H1 (cell line): ENCODE measurements around the gene ZNRF3. TPM values are rescaled to one million over a fixed set of nuclear protein-coding genes. Genes with fewer than 3 reads are reported as not detected.

Experiments used
- CTCF ChIA-PET: fragments of 300-600 bp; sonication (Branson Sonifier 250); formaldehyde crosslinking; loops from one replicate; lab custom pipeline; 2021; ENCODE audit not compliant: partially characterized antibody; lab: Charles Lee
- POLR2A ChIA-PET: fragments of 300-600 bp; sonication (Branson Sonifier 250); formaldehyde crosslinking; loops from one replicate; lab custom pipeline; 2021; ENCODE audit warnings: inconsistent platforms; ENCODE audit not compliant: partially characterized antibody; lab: Charles Lee
- DNase-seq, 2 experiments: peaks; one replicate each; pipeline versions ENCODE4 v3.0.0 to v3.0.0-alpha.2; 2010 to 2022; ENCODE audit warnings: low spot score in 2 of 2, low read depth in 1 of 2, mixed read lengths in 1 of 2
- FAIRE-seq: peaks from 2 replicates; lab custom pipeline; 2011; peaks lifted over from hg19 to GRCh38; lab: Jason Lieb, UNC
- H2AFZ ChIP-seq: 2 replicates; pipeline ENCODE4 v1.8.1; 2012; ENCODE audit warnings: low read length, inconsistent platforms
- H2AK5ac ChIP-seq: 2 replicates; pipeline ENCODE4 v1.6.1; 2013; ENCODE audit warnings: low read depth, low read length
- H2BK120ac ChIP-seq: replicated peaks from 2 replicates; pipeline ENCODE3; 2013; ENCODE audit warnings: low read depth, low read length, inconsistent platforms
- H2BK12ac ChIP-seq: 2 replicates; pipeline ENCODE4 v1.6.1; 2013; ENCODE audit warnings: low read depth, low read length
- H2BK15ac ChIP-seq: 2 replicates; pipeline ENCODE4 v1.6.1; 2013; ENCODE audit warnings: low read length
- H2BK20ac ChIP-seq: 2 replicates; pipeline ENCODE4 v1.6.1; 2013; ENCODE audit warnings: low read length
- H2BK5ac ChIP-seq: 2 replicates; pipeline ENCODE4 v1.6.1; 2013; ENCODE audit warnings: low read depth, low read length
- H3K14ac ChIP-seq: 2 replicates; pipeline ENCODE4 v1.6.1; 2013; ENCODE audit warnings: inconsistent platforms; ENCODE audit not compliant: insufficient read length
- H3K18ac ChIP-seq: 2 replicates; pipeline ENCODE4 v1.6.1; 2013; ENCODE audit warnings: low read length; ENCODE audit errors: extremely low read depth
- H3K23ac ChIP-seq: 2 replicates; pipeline ENCODE4 v1.6.1; 2013; ENCODE audit warnings: inconsistent platforms; ENCODE audit not compliant: insufficient read length
- H3K23me2 ChIP-seq: 2 replicates; pipeline ENCODE4 v1.6.1; 2013; ENCODE audit warnings: low read depth, low read length
- H3K27ac ChIP-seq: 2 replicates; pipeline ENCODE4 v1.6.1; 2011; ENCODE audit warnings: low read depth, low read length, inconsistent platforms
- H3K27me3 ChIP-seq, 4 experiments: replicated peaks in 1 of 4; 1 replicate in 1 of 4; 2 replicates in 3 of 4; pipeline versions ENCODE4 v1.6.1 to v1.8.1; 2011 to 2013; ENCODE audit warnings: low read length in 3 of 4, mild to moderate bottlenecking in 3 of 4, inconsistent platforms in 2 of 4, mixed read lengths in 2 of 4, moderate library complexity in 1 of 4; ENCODE audit not compliant: control insufficient read depth in 3 of 4, insufficient read depth in 3 of 4; ENCODE audit errors: extremely low read depth in 1 of 4
- H3K36me3 ChIP-seq, 4 experiments: 2 replicates each; pipeline versions ENCODE4 v1.6.1 to v1.8.1; 2011 to 2013; ENCODE audit warnings: mild to moderate bottlenecking in 4 of 4, low read length in 3 of 4, moderate library complexity in 2 of 4, control low read depth in 1 of 4, inconsistent platforms in 1 of 4; ENCODE audit not compliant: insufficient read depth in 4 of 4, control insufficient read depth in 2 of 4
- H3K4ac ChIP-seq: replicated peaks from 2 replicates; pipeline ENCODE3; 2013; ENCODE audit warnings: low read length, low read depth, mixed read lengths, inconsistent platforms; ENCODE audit not compliant: insufficient read length
- H3K4me1 ChIP-seq, 4 experiments: replicated peaks in 1 of 4; 1 replicate in 1 of 4; 2 replicates in 3 of 4; pipeline versions ENCODE4 v1.6.1 to v1.8.1; 2011 to 2013; ENCODE audit warnings: low read length in 3 of 4, inconsistent platforms in 2 of 4, mixed read lengths in 1 of 4; ENCODE audit not compliant: insufficient read depth in 4 of 4, control insufficient read depth in 3 of 4
- H3K4me2 ChIP-seq, 2 experiments: 2 replicates each; pipeline versions ENCODE4 v1.6.1 to v1.8.1; 2011 to 2013; ENCODE audit warnings: low read depth in 2 of 2, low read length in 2 of 2, control low read depth in 1 of 2, inconsistent platforms in 1 of 2, mild to moderate bottlenecking in 1 of 2; ENCODE audit not compliant: insufficient read depth in 1 of 2
- H3K4me3 ChIP-seq, 4 experiments: fragments of 200-600, 300-600 bp in 1 of 4; sonication (generic), shearing (Covaris generic), sonication (Bioruptor Twin) in 1 of 4; 2 replicates each; pipeline versions ENCODE4 v1.5.1 to v1.8.1; 2011 to 2016; ENCODE audit warnings: low read length in 4 of 4, low read depth in 3 of 4, control low read depth in 2 of 4, inconsistent platforms in 2 of 4, mild to moderate bottlenecking in 2 of 4, mixed read lengths in 1 of 4, moderate library complexity in 1 of 4; ENCODE audit not compliant: insufficient read depth in 2 of 4; ENCODE audit errors: extremely low read depth in 1 of 4
- H3K56ac ChIP-seq: replicated peaks from 2 replicates; pipeline ENCODE3; 2013; ENCODE audit warnings: low read depth, mild to moderate bottlenecking, mixed read lengths, low read length, inconsistent platforms; ENCODE audit not compliant: insufficient read length
- H3K79me1 ChIP-seq: 2 replicates; pipeline ENCODE4 v1.6.1; 2013; ENCODE audit warnings: low read depth, low read length, control low read depth
- H3K79me2 ChIP-seq, 2 experiments: 2 replicates each; pipeline versions ENCODE4 v1.6.1 to v1.8.1; 2012 to 2013; ENCODE audit warnings: low read length in 2 of 2, mild to moderate bottlenecking in 2 of 2, inconsistent platforms in 1 of 2; ENCODE audit not compliant: insufficient read depth in 2 of 2, control insufficient read depth in 1 of 2
- H3K9ac ChIP-seq, 4 experiments: replicated peaks in 1 of 4; 1 replicate in 1 of 4; 2 replicates in 3 of 4; pipeline versions ENCODE4 v1.6.1 to v1.8.1; 2011 to 2013; ENCODE audit warnings: low read depth in 3 of 4, low read length in 3 of 4, control low read depth in 2 of 4, mild to moderate bottlenecking in 2 of 4, moderate library complexity in 2 of 4, inconsistent platforms in 1 of 4; ENCODE audit errors: extremely low read depth in 1 of 4
- H3K9me3 ChIP-seq, 2 experiments: 2 replicates each; pipeline versions ENCODE4 v1.6.1 to v1.8.1; 2012 to 2013; ENCODE audit warnings: mild to moderate bottlenecking in 2 of 2, moderate library complexity in 2 of 2, control low read depth in 1 of 2, inconsistent platforms in 1 of 2, low read depth in 1 of 2, low read length in 1 of 2, mixed read lengths in 1 of 2; ENCODE audit not compliant: insufficient read depth in 2 of 2
- H4K20me1 ChIP-seq, 2 experiments: replicated peaks in 1 of 2; 2 replicates each; pipeline versions ENCODE3 to v1.8.1; 2011 to 2013; ENCODE audit warnings: inconsistent platforms in 2 of 2, low read length in 2 of 2, mild to moderate bottlenecking in 1 of 2; ENCODE audit not compliant: insufficient read depth in 2 of 2, control insufficient read depth in 1 of 2
- H4K5ac ChIP-seq: 2 replicates; pipeline ENCODE4 v1.6.1; 2013; ENCODE audit warnings: low read length, low read depth, mixed read lengths, inconsistent platforms; ENCODE audit not compliant: insufficient read length
- H4K8ac ChIP-seq: 2 replicates; pipeline ENCODE4 v1.8.0; 2013; ENCODE audit warnings: mild to moderate bottlenecking, moderate library complexity, low read length, inconsistent platforms; ENCODE audit not compliant: insufficient read depth; ENCODE audit errors: extremely low read depth
- H4K91ac ChIP-seq: replicated peaks from 2 replicates; pipeline ENCODE3; 2013; ENCODE audit warnings: low read length, mixed read lengths, inconsistent platforms; ENCODE audit not compliant: insufficient read length
- ATF3 ChIP-seq: IDR thresholded peaks from 2 replicates; pipeline ENCODE4 v1.6.1; 2011; ENCODE audit warnings: low read depth, mild to moderate bottlenecking, low read length; ENCODE audit not compliant: insufficient read depth
- CTBP2 ChIP-seq: IDR thresholded peaks from 2 replicates; pipeline ENCODE4 v1.7.0; 2011; ENCODE audit warnings: borderline replicate concordance, mild to moderate bottlenecking, moderate library complexity, mixed read lengths, low read length; ENCODE audit not compliant: insufficient read depth, insufficient read length
- MAFK ChIP-seq: IDR thresholded peaks from 2 replicates; pipeline ENCODE4 v1.6.1; 2012; ENCODE audit warnings: low read depth, mild to moderate bottlenecking, improper control_type of control experiment, low read length
- POLR2AphosphoS5 ChIP-seq: IDR thresholded peaks from 2 replicates; pipeline ENCODE4 v1.6.1; 2011; ENCODE audit warnings: low read depth, low read length
- SAP30 ChIP-seq: fragments of 300-600 bp; sonication (generic); IDR thresholded peaks from 2 replicates; pipeline ENCODE4 v1.7.1; 2012; ENCODE audit warnings: low read length, moderate library complexity, mild to moderate bottlenecking, inconsistent platforms; ENCODE audit not compliant: insufficient read depth, insufficient replicate concordance
- SIRT6 ChIP-seq: IDR thresholded peaks from one replicate; pipeline ENCODE4 v1.7.1; 2012; ENCODE audit warnings: low read length, inconsistent platforms
- SP4 ChIP-seq: IDR thresholded peaks from 2 replicates; pipeline ENCODE4 v1.6.1; 2012; ENCODE audit warnings: low read length, inconsistent platforms
- WGBS, 2 experiments: shearing (Covaris generic) in 1 of 2; methylation state at CpG; one replicate each; pipeline versions ENCODE4 v1.1.6 to v1.1.7; 2013 to 2015; ENCODE audit warnings: low lambda C conversion rate in 2 of 2, mixed read lengths in 2 of 2, inconsistent platforms in 1 of 2, low coverage in 1 of 2, missing lambda C conversion rate in 1 of 2; ENCODE audit not compliant: insufficient replicate concordance in 2 of 2, insufficient coverage in 1 of 2, insufficient read length in 1 of 2; ENCODE audit errors: extremely low coverage in 1 of 2, missing lambda C conversion rate in 1 of 2; 5-methylcytosine and 5-hydroxymethylcytosine counted together
- polyA plus RNA-seq, 7 experiments: library from polyadenylated mRNA; depleted of rRNA in 3 of 7; stranded (reverse) in 5 of 7; unstranded in 2 of 7; fragments of >200 nt in 5 of 7; fragments of 200-250 nt in 2 of 7; gene quantifications; 1 replicate in 5 of 7; 2 replicates in 1 of 7; 4 replicates in 1 of 7; pipeline versions ENCODE4 v1.2.1 to v1.2.3, GENCODE V29; 2011 to 2013; ENCODE audit warnings: missing spikeins in 2 of 7, mixed read lengths in 2 of 7
- total RNA-seq: library from RNA; stranded (reverse); fragmentation: NEBNext Ultra II Directional; extraction: Animal tissue kit (Norgen Biotek cat#: 25700); gene quantifications from 2 replicates; pipeline ENCODE4 v1.2.1, GENCODE V29; 2021

ZNRF3 gene
- total and polyA plus RNA-seq, 2 of the 8 experiments (the other 6 are each of a cell fraction or from before 2014, with no cell fraction given) = 14.1 to 21.7 TPM

- no peak overlapping the region for H4K91ac ChIP-seq
- H3K27ac ChIP-seq = no peak overlapping the region
- peaks cover 4 to 20% (median 14%) of the 10 kb centered on the region in 4 experiments; a peak in 5 of 7 replicates for H3K4me1 ChIP-seq
- no peak overlapping the region for H2AK5ac ChIP-seq
- WGBS, 2 experiments = 92% methylated on average over 2 of the region's 2 CpGs; no CpG with 5 or more reads in 1 of the 2 experiments
- no peak overlapping the region for H3K9ac ChIP-seq
- H3K18ac ChIP-seq = no peak overlapping the region
- H3K9me3 ChIP-seq = no peaks in the 10 kb centered on the region
- FAIRE-seq (no peak), DNase-seq (no peak)
- no peak overlapping the region for H4K8ac ChIP-seq
- H4K20me1 ChIP-seq = peaks cover 6 to 14% of the 10 kb centered on the region in 2 experiments
- no peak overlapping the region for H3K23ac ChIP-seq
- peaks cover 12 to 97% of the 10 kb centered on the region in 2 experiments for H3K79me2 ChIP-seq
- no peak overlapping the region for H2AFZ ChIP-seq
- CTCF ChIA-PET = interaction anchor here (0.7 to 4.5 kb wide), 7 partner anchors 9 to 113 kb away, joined by 3 to 22 read pairs (median 6); no protein-coding TSS in a partner anchor
- H3K79me1 ChIP-seq = peaks cover 34% of the 10 kb centered on the region
- no peaks in the 10 kb centered on the region for H3K27me3 ChIP-seq
- H3K14ac ChIP-seq = no peak overlapping the region
- H2BK12ac ChIP-seq = no peak overlapping the region
- no peak overlapping the region for H2BK15ac ChIP-seq
- no peak overlapping the region for H3K4me2 ChIP-seq
- POLR2A ChIA-PET = interaction anchor here (0.9 to 1.0 kb wide), 2 partner anchors 9 to 103 kb away, joined by 3 to 4 read pairs; no protein-coding TSS in a partner anchor
- no peaks in the 10 kb centered on the region for H3K36me3 ChIP-seq
- no peak overlapping the region for H2BK120ac ChIP-seq
- no peak overlapping the region for H4K5ac ChIP-seq
- no peak overlapping the region for H3K4ac ChIP-seq
- no peak overlapping the region for H2BK20ac ChIP-seq
- TF ChIP-seq CTBP2 (no peak), SAP30 (no peak), POLR2AphosphoS5 (no peak), SP4 (no peak), SIRT6 (no peak), MAFK (peak; percentile 22; the same call in 1 of the 2 replicates), ATF3 (no peak)
- no peak overlapping the region for H3K4me3 ChIP-seq
- H2BK5ac ChIP-seq = no peak overlapping the region
- H3K56ac ChIP-seq = no peak overlapping the region
- no peaks in the 10 kb centered on the region for H3K23me2 ChIP-seq
These were observed 44.3 kb downstream of the ZNRF3 start for GRCh38 chr22:28927630-28928029.
